ENCODE measurements around the gene AAR2.

- TF ChIP-seq CTCF (IDR thresholded peaks at IDR 0.05; ENCODE audit: low read depth, low read length, missing input control), result no peak
- TF ChIP-seq SP1 (IDR thresholded peaks at IDR 0.05), result no peak
- TF ChIP-seq REST (IDR thresholded peaks at IDR 0.05), result no peak
- no peak for TF ChIP-seq MAX (IDR thresholded peaks at IDR 0.05)
- TF ChIP-seq HNF4A (conservative IDR thresholded peaks at IDR 0.05), result no peak
- no peak for TF ChIP-seq TAF1 (conservative IDR thresholded peaks at IDR 0.05)
- TF ChIP-seq RAD21 (IDR thresholded peaks at IDR 0.05), result no peak
- no peak for TF ChIP-seq ZBTB33 (IDR thresholded peaks at IDR 0.05)
- no peak for TF ChIP-seq GABPA (IDR thresholded peaks at IDR 0.05 in 1 of 2, conservative IDR thresholded peaks at IDR 0.05 in 1 of 2)
These were observed 1.2 kb downstream of the AAR2 start for GRCh38 chr20:36237477-36237876.
